ENCODE data around the gene DRG2. TPM values are rescaled to one million over a fixed set of nuclear protein-coding genes. Genes with fewer than 3 reads are reported as not detected.

Gene DRG2, protein sequence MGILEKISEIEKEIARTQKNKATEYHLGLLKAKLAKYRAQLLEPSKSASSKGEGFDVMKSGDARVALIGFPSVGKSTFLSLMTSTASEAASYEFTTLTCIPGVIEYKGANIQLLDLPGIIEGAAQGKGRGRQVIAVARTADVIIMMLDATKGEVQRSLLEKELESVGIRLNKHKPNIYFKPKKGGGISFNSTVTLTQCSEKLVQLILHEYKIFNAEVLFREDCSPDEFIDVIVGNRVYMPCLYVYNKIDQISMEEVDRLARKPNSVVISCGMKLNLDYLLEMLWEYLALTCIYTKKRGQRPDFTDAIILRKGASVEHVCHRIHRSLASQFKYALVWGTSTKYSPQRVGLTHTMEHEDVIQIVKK
- 43.0 and 44.2 TPM in 2 replicates for total RNA-seq (2014; rRNA removed; shearing (Covaris generic))
- 47.7 and 53.2 TPM in 2 replicates for polyA plus RNA-seq (2015; cell fraction: cytosol; rRNA removed)
- polyA plus RNA-seq (2015; cell fraction: nucleus; rRNA removed) = 194 and 213 TPM in 2 replicates

DNA sequence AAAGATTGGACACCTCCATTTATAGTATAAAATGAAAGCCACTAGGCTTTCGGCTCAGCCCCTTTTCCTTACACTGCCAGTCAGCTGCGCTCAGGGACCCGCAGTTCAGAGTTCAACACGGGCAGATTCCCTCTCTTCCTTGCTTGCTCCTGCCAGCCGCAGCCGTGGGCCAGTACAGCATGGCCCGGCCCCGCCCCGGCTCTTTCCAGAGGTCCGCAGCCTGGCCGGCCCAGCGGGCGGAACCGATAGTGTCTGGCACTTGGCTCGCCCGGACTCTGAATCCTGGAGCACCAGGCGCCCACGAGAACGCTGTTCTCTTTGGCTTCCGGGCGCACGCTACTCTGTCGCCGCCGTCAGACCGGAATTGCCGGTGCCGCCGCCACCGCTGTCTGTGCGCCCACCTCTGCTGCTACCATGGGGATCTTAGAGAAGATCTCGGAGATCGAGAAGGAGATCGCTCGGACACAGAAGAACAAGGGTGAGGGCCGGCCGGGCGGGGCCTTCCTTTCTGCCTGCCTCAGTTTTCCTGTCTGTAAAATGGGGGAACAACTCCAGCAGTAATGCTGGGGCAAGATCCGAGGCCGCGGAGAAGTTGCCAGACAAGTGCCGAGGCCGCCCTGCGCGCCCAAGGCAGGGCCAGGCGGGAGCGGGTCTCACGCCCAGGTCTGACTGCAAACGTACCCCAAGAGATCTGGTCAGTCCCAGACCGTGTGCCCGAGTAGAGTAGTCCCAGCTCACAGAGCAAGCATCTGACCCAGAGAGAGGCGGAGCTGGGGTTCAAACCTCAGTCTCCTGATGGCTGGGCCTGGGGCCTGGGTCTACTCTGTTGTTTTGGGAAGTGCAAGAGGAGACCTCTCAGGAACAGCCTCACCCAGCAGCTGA lies at the start of gene DRG2:
DRG2 (plus strand) TSS at position 339 of the 882 bp plus-strand sequence; CDS start at position 415, 76 bp downstream.
- DNase-seq (ENCODE audit: low read depth, low spot score) = peak; percentile 90
- in situ Hi-C loops (cut with HindIII; ENCODE audit: low pct_unique_long_range_greater_than_20kb, low sequenced_read_pairs) = no loop called here

DNA sequence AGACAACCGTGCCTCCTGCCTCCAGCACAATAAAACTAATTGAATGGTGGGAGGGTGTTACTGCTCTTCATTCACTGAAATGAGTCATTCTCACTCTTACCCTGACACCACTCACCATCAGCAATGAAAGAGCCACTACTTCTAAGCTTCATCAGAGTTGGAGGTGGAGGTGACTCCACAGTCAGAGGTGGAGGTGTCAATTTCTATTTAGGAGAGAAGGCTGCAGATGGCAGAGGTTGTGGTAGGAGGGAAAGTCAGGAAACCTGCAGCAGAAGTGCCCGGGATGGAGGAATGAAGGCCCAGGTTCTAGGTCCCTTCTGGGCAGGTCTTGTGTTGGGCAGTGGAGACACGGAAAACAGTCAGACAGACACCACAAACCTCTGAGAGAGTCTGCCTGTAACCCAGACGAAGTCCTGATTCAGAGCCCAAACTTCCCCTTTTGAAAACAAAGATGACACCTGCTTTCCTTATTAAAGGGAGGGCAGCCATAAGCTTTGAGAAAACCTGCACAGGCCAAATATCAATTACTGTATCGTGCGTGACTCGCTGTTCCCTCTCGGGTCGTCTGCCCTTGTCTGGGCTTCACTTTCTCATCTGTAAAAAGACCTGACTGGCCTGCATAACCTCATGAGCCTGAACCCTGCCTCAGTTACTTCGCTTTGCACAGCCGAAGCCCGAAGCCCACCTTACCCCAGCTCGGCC lies 49.4 kb upstream of the DRG2 start:
- in situ Hi-C loops (cut with HindIII; ENCODE audit: low pct_unique_long_range_greater_than_20kb, low sequenced_read_pairs) = no loop called here

GRCh38 chr17:18038861-18039534 lies 48.8 kb upstream of the DRG2 start, which contains the start of the genes ATPAF2 and GID4:
ATPAF2 (minus strand) TSS chr17:18039168; CDS start chr17:18039013, 155 bp downstream.
GID4 (plus strand) TSS chr17:18039408; CDS start chr17:18039465, 57 bp downstream.
- in situ Hi-C loops (cut with HindIII; ENCODE audit: low pct_unique_long_range_greater_than_20kb, low sequenced_read_pairs) = no loop called here

More for the DNA sequence above, 49.4 kb upstream of the DRG2 start:
- no peak for DNase-seq (ENCODE audit: low read depth, low spot score)

DNA sequence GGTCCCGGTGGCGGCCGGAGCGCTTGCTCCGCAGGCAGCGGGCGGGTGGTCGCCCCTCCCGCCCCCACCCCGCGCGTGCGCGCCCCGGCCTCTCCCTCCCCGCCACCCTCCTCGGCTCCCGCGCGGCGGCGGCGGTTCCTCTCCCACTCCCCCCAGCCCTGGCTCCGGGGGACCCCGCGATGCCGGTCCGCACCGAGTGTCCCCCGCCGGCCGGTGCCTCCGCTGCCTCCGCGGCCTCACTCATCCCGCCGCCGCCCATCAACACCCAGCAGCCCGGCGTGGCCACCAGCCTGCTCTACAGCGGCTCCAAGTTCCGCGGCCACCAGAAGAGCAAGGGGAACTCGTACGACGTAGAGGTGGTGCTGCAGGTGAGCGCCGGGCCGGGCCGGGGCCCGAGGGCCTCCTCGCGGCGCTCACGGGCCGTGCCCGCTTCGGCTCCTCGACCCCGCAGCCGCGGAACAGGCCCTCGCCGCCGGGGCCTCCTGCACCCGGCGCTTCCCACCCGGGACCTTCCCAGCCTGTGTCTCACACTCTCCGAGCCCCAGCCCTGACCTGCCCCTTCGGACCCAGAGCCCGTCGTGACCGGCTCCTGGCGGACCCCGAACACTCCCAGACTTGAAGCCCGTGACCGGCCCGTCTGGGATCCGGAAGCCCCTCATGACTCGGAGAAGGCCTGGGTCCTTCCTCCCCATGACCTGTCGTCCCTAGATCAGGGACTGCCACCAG lies 48.0 kb upstream of the DRG2 start:
- DNase-seq (ENCODE audit: low read depth, low spot score) = no peak
- in situ Hi-C loops (cut with HindIII; ENCODE audit: low pct_unique_long_range_greater_than_20kb, low sequenced_read_pairs) = no loop called here

More at GRCh38 chr17:18038861-18039534, 48.8 kb upstream of the DRG2 start, which contains the start of the genes ATPAF2 and GID4:
- DNase-seq (ENCODE audit: low read depth, low spot score) = peak; percentile 98

DNA sequence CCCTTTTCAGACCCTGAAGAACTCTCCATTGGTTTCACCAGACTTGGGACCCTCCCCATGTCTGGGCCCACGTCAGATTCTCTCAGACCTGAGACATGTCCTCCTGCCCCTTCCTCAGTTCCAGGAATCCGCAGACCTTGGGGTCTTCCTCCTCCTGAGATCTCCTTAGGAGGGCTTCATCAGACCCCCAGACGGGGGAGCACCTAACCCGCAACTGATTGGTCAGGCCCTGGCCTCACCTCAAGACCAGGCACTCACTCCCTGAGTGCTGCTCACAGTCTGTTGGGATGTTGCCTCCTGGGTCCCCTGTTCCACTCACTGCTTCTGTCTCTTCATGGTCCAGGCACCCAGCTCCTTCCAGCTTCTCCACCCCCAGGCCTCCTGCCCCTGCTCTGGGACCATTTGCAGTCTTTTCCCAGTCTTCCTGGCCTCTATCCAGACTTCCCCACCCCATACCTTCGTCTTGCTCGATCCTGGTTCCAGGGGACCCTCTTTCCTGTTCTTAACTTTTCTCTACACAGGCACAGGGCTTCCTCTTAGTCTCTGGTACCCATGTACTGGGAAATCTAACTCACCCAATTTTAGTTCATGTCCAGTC lies 47.4 kb upstream of the DRG2 start:
- no peak for DNase-seq (ENCODE audit: low read depth, low spot score)
- in situ Hi-C loops (cut with HindIII; ENCODE audit: low pct_unique_long_range_greater_than_20kb, low sequenced_read_pairs) = no loop called here

DNA sequence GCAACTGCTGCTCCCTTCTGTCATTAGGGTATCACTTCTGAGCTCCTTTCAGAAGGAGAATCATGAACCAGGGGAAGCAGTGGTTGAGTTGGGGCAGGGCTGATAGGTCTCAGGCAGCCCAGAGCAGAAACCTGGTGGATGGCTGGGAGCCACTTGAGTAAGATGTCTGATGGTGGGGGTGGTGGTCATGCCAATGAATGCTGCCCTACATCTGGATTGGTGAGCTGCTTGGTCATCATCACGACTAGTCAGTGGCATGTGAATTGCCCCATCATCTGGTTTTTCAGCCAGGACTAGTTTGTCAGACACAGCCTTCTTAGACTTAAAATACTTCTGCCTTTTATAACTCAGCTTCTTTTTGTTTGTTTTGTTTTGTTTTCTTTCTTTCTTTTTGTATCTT lies 46.0 kb upstream of the DRG2 start:
- in situ Hi-C loops (cut with HindIII; ENCODE audit: low pct_unique_long_range_greater_than_20kb, low sequenced_read_pairs) = no loop called here
- DNase-seq (ENCODE audit: low read depth, low spot score) = peak; percentile 26

- in situ Hi-C loops (cut with HindIII; ENCODE audit: low pct_unique_long_range_greater_than_20kb, low sequenced_read_pairs) = no loop called here
- no peak for DNase-seq (ENCODE audit: low read depth, low spot score)
Measured at GRCh38 chr17:18042983-18043382, 44.8 kb upstream of the DRG2 start.

DNA sequence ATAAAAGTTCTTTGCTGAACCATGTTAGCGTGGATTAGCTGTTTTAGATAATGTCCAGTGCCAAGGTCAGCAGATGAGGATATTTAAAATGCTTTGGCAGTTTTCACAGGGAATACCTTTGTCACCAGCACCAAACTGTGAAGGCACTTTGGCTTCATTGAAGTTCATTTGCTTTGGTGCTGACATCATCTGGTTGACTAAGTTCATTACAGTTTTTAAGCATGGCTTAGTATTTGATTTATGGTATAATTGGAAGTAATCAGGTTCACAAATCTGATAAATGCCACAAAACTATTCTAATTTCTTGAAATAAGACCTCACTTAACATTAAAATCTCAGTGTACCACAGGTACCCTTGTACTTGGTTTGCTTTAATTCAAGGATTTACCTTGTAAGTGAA lies 44.3 kb upstream of the DRG2 start:
- in situ Hi-C loops (cut with HindIII; ENCODE audit: low pct_unique_long_range_greater_than_20kb, low sequenced_read_pairs) = no loop called here
- peak; percentile 41 for DNase-seq (ENCODE audit: low read depth, low spot score)

DNA sequence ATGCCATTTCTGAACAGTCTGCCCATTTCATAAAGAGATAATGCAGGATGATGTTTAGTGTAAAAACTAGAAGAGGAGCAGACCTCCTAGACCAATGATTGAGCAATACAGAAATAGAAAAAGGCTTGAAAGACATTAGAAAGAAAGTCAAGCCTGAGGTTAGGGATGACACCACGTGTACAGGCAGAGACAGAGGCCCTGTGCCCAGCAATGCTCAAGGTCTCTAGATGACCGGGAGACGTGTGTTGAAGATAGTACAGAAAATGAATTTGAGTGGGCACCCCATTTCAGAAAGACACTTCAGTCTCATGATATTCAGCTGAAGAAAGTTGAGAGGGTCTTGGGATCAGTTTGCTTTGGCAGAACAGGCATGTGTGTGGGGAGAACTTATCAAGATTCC lies 43.1 kb upstream of the DRG2 start:
- no peak for DNase-seq (ENCODE audit: low read depth, low spot score)
- in situ Hi-C loops (cut with HindIII; ENCODE audit: low pct_unique_long_range_greater_than_20kb, low sequenced_read_pairs) = no loop called here

- in situ Hi-C loops (cut with HindIII; ENCODE audit: low pct_unique_long_range_greater_than_20kb, low sequenced_read_pairs) = no loop called here
- DNase-seq (ENCODE audit: low read depth, low spot score) = no peak
Measured at GRCh38 chr17:18045691-18046350, 41.9 kb upstream of the DRG2 start.

GRCh38 chr17:18055597-18055996 lies 32.2 kb upstream of the DRG2 start:
- no peak for DNase-seq (ENCODE audit: low read depth, low spot score)
- in situ Hi-C loops (cut with HindIII; ENCODE audit: low pct_unique_long_range_greater_than_20kb, low sequenced_read_pairs) = no loop called here

DNA sequence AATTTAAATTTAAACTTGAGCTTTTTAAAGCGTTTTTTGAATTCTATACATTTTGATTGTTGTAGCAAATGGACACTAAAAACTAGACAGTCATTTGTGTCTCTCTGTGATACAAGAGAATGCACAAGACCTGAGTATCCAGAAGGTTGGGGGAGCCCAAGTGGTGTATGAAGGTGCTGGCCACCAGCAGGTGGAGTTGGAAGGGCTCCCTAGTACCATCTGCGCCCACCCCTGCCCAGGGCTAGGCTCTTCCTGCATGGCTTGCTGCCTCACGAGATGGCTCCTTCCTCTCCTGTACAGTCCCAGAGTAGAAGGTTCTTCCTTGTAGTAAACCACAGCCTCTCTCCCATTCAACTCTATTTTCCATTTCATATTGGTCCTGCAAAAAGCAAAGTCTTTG lies 31.5 kb upstream of the DRG2 start:
- DNase-seq (ENCODE audit: low read depth, low spot score) = no peak
- in situ Hi-C loops (cut with HindIII; ENCODE audit: low pct_unique_long_range_greater_than_20kb, low sequenced_read_pairs) = no loop called here

GRCh38 chr17:18059283-18059682 lies 28.5 kb upstream of the DRG2 start:
- in situ Hi-C loops (cut with HindIII; ENCODE audit: low pct_unique_long_range_greater_than_20kb, low sequenced_read_pairs) = no loop called here
- no peak for DNase-seq (ENCODE audit: low read depth, low spot score)

DNA sequence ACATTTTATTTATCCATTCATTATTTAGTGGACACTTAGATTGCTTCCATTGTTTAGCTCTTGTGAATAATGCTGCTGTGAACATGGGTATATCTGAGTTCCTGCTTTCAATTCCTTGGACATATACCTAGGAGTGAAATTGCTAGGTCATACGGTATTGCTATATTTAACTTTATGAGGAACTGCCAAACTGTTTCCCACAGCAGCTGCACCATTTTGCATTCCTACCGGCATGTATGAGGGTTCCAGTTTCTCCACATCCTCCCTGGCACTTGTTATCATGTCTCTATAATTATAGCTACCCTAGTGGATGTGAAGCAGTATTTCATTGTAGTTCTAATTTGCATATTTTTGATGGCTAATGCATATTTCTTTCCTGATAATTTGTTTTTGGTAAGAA lies 23.7 kb upstream of the DRG2 start:
- DNase-seq (ENCODE audit: low read depth, low spot score) = no peak
- in situ Hi-C loops (cut with HindIII; ENCODE audit: low pct_unique_long_range_greater_than_20kb, low sequenced_read_pairs) = no loop called here

- in situ Hi-C loops (cut with HindIII; ENCODE audit: low pct_unique_long_range_greater_than_20kb, low sequenced_read_pairs) = no loop called here
- no peak for DNase-seq (ENCODE audit: low read depth, low spot score)
Measured at GRCh38 chr17:18065546-18065945, 22.2 kb upstream of the DRG2 start.

DNA sequence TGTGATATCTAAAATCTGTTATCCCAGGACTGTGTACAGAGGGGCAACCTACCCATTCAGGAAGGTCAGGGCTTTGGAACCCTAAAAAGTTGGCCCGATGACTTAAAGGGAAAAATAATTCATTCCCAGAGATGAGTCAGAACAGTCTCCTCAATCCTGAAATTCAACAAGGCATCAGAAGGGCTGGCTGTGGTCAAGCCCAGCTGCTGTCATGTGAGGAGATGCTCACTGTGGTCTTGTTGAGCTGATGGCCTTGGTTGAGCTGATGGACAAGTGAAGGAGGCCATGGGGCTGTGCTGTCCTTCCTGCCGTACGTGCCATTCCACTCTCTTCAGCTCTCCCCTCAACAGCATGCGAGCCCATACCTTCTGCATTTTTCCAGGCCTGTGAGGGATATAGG lies 20.9 kb upstream of the DRG2 start:
- DNase-seq (ENCODE audit: low read depth, low spot score) = no peak
- in situ Hi-C loops (cut with HindIII; ENCODE audit: low pct_unique_long_range_greater_than_20kb, low sequenced_read_pairs) = no loop called here
